Small intestine (tissue), 7 donors: ENCODE data around the gene CDK19. TPM values are rescaled to one million over a fixed set of nuclear protein-coding genes. Genes with fewer than 3 reads are reported as not detected.

Experiments
- DNase-seq, 2 donors: peaks; one replicate each; pipeline versions ENCODE4 v3.0.0 to v3.0.0-alpha.2; 2013
- FAIRE-seq: peaks from 2 replicates; lab custom pipeline; 2012; peaks lifted over from hg19 to GRCh38; lab: Jason Lieb, UNC
- H3K27ac ChIP-seq, 3 donors: one replicate each; pipeline ENCODE4 v1.5.1; 2013; ENCODE audit warnings: low read length in 2 of 3, mild to moderate bottlenecking in 2 of 3, control low read depth in 1 of 3, inconsistent platforms in 1 of 3, low read depth in 1 of 3, moderate library complexity in 1 of 3
- H3K27me3 ChIP-seq, 3 donors: one replicate each; pipeline ENCODE4 v1.6.1; 2013; ENCODE audit warnings: low read length in 3 of 3, inconsistent platforms in 1 of 3; ENCODE audit not compliant: control insufficient read depth in 3 of 3, insufficient read depth in 3 of 3
- H3K36me3 ChIP-seq, 3 donors: one replicate each; pipeline ENCODE4 v1.6.1; 2013; ENCODE audit warnings: low read length in 3 of 3, inconsistent platforms in 1 of 3, low read depth in 1 of 3, mild to moderate bottlenecking in 1 of 3, moderate library complexity in 1 of 3; ENCODE audit not compliant: control insufficient read depth in 3 of 3, insufficient read depth in 2 of 3
- H3K4me1 ChIP-seq, 3 donors: one replicate each; pipeline ENCODE4 v1.6.1; 2013; ENCODE audit warnings: low read length in 2 of 3, inconsistent platforms in 1 of 3, low read depth in 1 of 3, mild to moderate bottlenecking in 1 of 3, moderate library complexity in 1 of 3; ENCODE audit not compliant: control insufficient read depth in 3 of 3, insufficient read depth in 2 of 3
- H3K4me3 ChIP-seq, 3 donors: one replicate each; pipeline ENCODE4 v1.5.1; 2013; ENCODE audit warnings: low read length in 3 of 3, control low read depth in 1 of 3, inconsistent platforms in 1 of 3, low read depth in 1 of 3, mild to moderate bottlenecking in 1 of 3, moderate library complexity in 1 of 3
- H3K9me3 ChIP-seq, 2 donors: one replicate each; pipeline ENCODE4 v1.6.1; 2013; ENCODE audit warnings: low read depth in 1 of 2, low read length in 1 of 2; ENCODE audit not compliant: control insufficient read depth in 2 of 2, insufficient read depth in 1 of 2
- WGBS, 3 donors: extraction: QIAGEN DNeasy Blood & Tissue Kit; methylation state at CpG; one replicate each; pipeline ENCODE4 v1.1.7; 2013; 5-methylcytosine and 5-hydroxymethylcytosine counted together
- polyA plus RNA-seq, 4 donors: library from polyadenylated mRNA; stranded (reverse) in 3 of 4; unstranded in 1 of 4; fragments of 200-250 nt in 3 of 4; fragments of 120-200 nt in 1 of 4; gene quantifications; one replicate each; pipeline versions ENCODE4 v1.2.1 to v1.2.3, GENCODE V29; 2013
- donor health status: healthy with polysubstance abuse.
- donor health status: control.
- donor health status: control.
- donor health status: Bipolar disorder and iron deficiency.
- donor health status: healthy.

The CDK19 gene
- polyA plus RNA-seq, 4 donors, result 4.3 to 17.4 (median 7.4) TPM

- WGBS, 3 donors, result 88 to 93% (median 90%) methylated on average over 7 of the region's 7 CpGs
- H3K9me3 ChIP-seq, result peaks cover 0 to 2% of the 10 kb centered on the region in 2 donors
- DNase-seq (no peak), FAIRE-seq (no peak)
- no peak overlapping the region for H3K4me3 ChIP-seq
- H3K36me3 ChIP-seq, result peaks cover 0 to 6% (median under 1%) of the 10 kb centered on the region in 3 donors
- H3K27me3 ChIP-seq, result no peaks in the 10 kb centered on the region
- H3K4me1 ChIP-seq, result peaks cover 0 to 4% (median 2%) of the 10 kb centered on the region in 3 donors
- peak overlapping the region in 1 of 3 donors; percentile 60 for H3K27ac ChIP-seq
Measured at GRCh38 chr6:110665600-110665999, 149.7 kb downstream of the CDK19 start.

- Histone ChIP-seq H3K9me3 (peaks cover 0 to 8% of the 10 kb centered on the region in 2 donors), H3K27ac (peak overlapping the region in 2 of 3 donors; percentile 20 to 60), H3K4me3 (no peak overlapping the region), H3K27me3 (no peaks in the 10 kb centered on the region), H3K4me1 (peaks cover 0 to 4% (median 2%) of the 10 kb centered on the region in 3 donors), H3K36me3 (peaks cover 0 to 12% (median 2%) of the 10 kb centered on the region in 3 donors)
- FAIRE-seq, result no peak
- peak; percentile 39 to 68 for DNase-seq
- 5 to 32% (median 27%) methylated on average over 1 of the region's 1 CpG for WGBS, 3 donors
Measured at GRCh38 chr6:110664933-110665332, 150.3 kb downstream of the CDK19 start.

- Histone ChIP-seq H3K27ac (no peak overlapping the region), H3K27me3 (no peaks in the 10 kb centered on the region), H3K9me3 (peaks cover 0 to 8% of the 10 kb centered on the region in 2 donors), H3K36me3 (peaks cover 0 to 13% (median 2%) of the 10 kb centered on the region in 3 donors), H3K4me1 (peaks cover 0 to 4% (median 2%) of the 10 kb centered on the region in 3 donors), H3K4me3 (no peak overlapping the region)
- WGBS, 3 donors, result 60 to 69% (median 69%) methylated on average over 1 of the region's 1 CpG
- DNase-seq, result no peak
- FAIRE-seq, result peak; percentile 19
Measured at GRCh38 chr6:110662490-110663211, 152.6 kb downstream of the CDK19 start.

DNA sequence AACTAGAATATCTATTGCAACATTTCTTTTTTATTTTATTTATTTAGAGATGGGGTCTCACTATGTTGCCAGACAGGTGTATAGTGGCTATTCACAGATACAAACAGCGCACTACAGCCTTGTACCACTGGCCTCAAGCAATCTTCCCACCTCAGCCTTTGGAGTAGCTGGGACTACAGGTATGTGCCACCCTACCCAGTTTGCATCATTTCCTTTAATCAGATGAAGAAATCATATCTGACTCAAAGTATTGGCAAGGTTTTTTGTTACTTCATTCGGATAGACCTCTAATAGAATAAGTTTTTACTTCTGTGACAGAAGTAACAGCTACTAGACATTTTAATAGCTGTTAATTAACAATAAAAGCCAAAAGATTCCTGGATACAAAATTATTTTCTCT lies 153.9 kb downstream of the CDK19 start:
- Histone ChIP-seq H3K9me3 (peaks cover 0 to 8% of the 10 kb centered on the region in 2 donors), H3K27ac (no peak overlapping the region), H3K4me1 (peaks cover 0 to 4% (median 2%) of the 10 kb centered on the region in 3 donors), H3K27me3 (no peaks in the 10 kb centered on the region), H3K36me3 (peaks cover 0 to 13% (median 2%) of the 10 kb centered on the region in 3 donors), H3K4me3 (no peak overlapping the region)
- DNase-seq (no peak), FAIRE-seq (no peak)
- 96% methylated on average over 2 of the region's 2 CpGs for WGBS, 3 donors

DNA sequence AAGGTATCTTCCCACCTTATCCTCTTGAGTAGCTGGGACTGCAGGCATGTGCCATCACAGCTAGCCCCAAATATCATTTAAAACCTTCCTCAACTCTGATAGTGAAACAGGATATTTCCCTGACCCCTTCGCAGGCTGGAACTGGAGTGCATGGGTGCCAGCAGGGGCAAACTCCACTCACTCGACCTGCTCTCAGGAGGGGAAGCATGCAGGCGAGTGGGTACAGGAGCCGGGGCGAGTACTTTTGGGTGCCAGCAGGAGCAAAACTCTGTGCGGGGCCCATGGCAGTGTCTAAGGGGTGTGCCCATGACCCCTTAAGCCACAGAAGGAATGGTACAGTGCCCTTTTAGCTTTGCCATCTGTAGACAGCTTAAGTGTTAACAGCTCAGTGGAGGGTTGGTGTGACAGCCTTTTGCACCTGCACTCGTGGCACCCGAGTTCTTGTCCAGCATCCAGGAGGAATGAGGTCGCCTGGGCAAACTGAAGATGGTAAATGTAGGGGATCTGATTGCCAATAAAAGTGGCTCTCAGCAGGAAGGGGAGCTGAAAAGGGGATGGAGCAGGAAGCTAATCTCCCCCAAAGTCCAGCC lies 155.1 kb downstream of the CDK19 start:
- peaks cover 0 to 2% (median 2%) of the 10 kb centered on the region in 3 donors for H3K4me1 ChIP-seq
- H3K4me3 ChIP-seq, result no peak overlapping the region
- peaks cover 0 to 13% (median 2%) of the 10 kb centered on the region in 3 donors for H3K36me3 ChIP-seq
- DNase-seq (no peak), FAIRE-seq (no peak)
- no peak overlapping the region for H3K27ac ChIP-seq
- 90 to 95% (median 94%) methylated on average over 9 of the region's 9 CpGs for WGBS, 3 donors
- H3K27me3 ChIP-seq, result no peaks in the 10 kb centered on the region
- peaks cover 0 to 8% of the 10 kb centered on the region in 2 donors for H3K9me3 ChIP-seq

- FAIRE-seq, result no peak
- Histone ChIP-seq H3K9me3 (peaks cover 0 to 8% of the 10 kb centered on the region in 2 donors), H3K4me3 (no peak overlapping the region)
Measured at GRCh38 chr6:110658631-110659211, 156.5 kb downstream of the CDK19 start.

GRCh38 chr6:110656492-110656891 lies 158.8 kb downstream of the CDK19 start:
- FAIRE-seq, result peak; percentile 39
- no peaks in the 10 kb centered on the region for H3K4me1 ChIP-seq

More at GRCh38 chr6:110658631-110659211, 156.5 kb downstream of the CDK19 start:
- DNase-seq, result no peak
- H3K27me3 ChIP-seq, result no peaks in the 10 kb centered on the region
- H3K36me3 ChIP-seq, result peaks cover 0 to 13% (median 2%) of the 10 kb centered on the region in 3 donors
- WGBS, 3 donors, result 79 to 97% (median 96%) methylated on average over 2 of the region's 2 CpGs
- H3K27ac ChIP-seq, result no peak overlapping the region
- H3K4me1 ChIP-seq, result peaks cover 0 to 2% (median 0%) of the 10 kb centered on the region in 3 donors

GRCh38 chr6:110655821-110656220 lies 159.4 kb downstream of the CDK19 start:
- FAIRE-seq, result no peak
- H3K27me3 ChIP-seq, result no peaks in the 10 kb centered on the region
- H3K36me3 ChIP-seq, result peaks cover 0 to 9% (median 2%) of the 10 kb centered on the region in 3 donors
- 18 to 68% (median 50%) methylated on average over 1 of the region's 1 CpG for WGBS, 3 donors
- peaks cover 0 to 8% of the 10 kb centered on the region in 2 donors for H3K9me3 ChIP-seq
- H3K27ac ChIP-seq, result no peak overlapping the region
- DNase-seq, result no peak
- no peaks in the 10 kb centered on the region for H3K4me1 ChIP-seq
- H3K4me3 ChIP-seq, result no peak overlapping the region

More at GRCh38 chr6:110656492-110656891, 158.8 kb downstream of the CDK19 start:
- Histone ChIP-seq H3K27me3 (no peaks in the 10 kb centered on the region), H3K27ac (no peak overlapping the region), H3K4me3 (no peak overlapping the region), H3K9me3 (peaks cover 0 to 8% of the 10 kb centered on the region in 2 donors), H3K36me3 (peaks cover 0 to 9% (median 2%) of the 10 kb centered on the region in 3 donors)
- DNase-seq, result peak; percentile 13 to 25
- WGBS, 3 donors, result 22 to 63% (median 34%) methylated on average over 3 of the region's 3 CpGs
